PC-3 (cell line): ENCODE data around the gene NOP58.

Experiments
- EZH2 ChIP-seq: fragments of 300-600 bp; sonication (generic); IDR thresholded peaks from one replicate; pipeline ENCODE4 v1.6.1; 2017; ENCODE audit warnings: antibody characterized with exemption, mild to moderate bottlenecking, low read length; ENCODE audit not compliant: unreplicated experiment
- EZH2phosphoT487 ChIP-seq: fragments of 300-600 bp; sonication (generic); IDR thresholded peaks from 2 replicates; pipeline ENCODE4 v1.6.1; 2018; ENCODE audit warnings: mild to moderate bottlenecking, antibody characterized with exemption, low read length, borderline replicate concordance
- TF ChIP-seq, protein P1 (sequence below): fragments of 300-600 bp; sonication (generic); conservative IDR thresholded peaks from 2 replicates; pipeline ENCODE4 v1.5.1; 2017; ENCODE audit warnings: antibody characterized with exemption, low read depth, mild to moderate bottlenecking, low read length

DNA sequence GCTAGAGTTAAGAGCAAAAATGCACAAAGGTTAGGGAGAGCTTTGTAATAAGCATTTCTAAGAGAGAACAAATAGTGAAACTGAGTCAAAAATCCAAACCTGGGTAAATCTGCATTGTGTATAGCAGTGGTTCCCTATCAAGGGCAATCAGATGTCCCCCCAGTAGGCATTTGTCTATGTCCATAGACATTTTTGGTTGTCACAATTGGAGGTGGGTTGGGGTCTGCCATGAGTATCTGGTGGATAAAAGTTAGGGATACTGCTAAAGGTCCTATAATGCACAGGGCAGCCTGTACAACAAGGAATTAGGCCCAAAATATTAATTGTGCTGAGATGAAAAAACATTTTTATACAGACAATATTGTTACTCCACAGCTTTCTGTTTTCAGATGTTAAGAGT lies 21.0 kb downstream of the NOP58 start:
- TF ChIP-seq EZH2phosphoT487 (no peak), EZH2 (no peak)
- TF ChIP-seq, protein P1, sequence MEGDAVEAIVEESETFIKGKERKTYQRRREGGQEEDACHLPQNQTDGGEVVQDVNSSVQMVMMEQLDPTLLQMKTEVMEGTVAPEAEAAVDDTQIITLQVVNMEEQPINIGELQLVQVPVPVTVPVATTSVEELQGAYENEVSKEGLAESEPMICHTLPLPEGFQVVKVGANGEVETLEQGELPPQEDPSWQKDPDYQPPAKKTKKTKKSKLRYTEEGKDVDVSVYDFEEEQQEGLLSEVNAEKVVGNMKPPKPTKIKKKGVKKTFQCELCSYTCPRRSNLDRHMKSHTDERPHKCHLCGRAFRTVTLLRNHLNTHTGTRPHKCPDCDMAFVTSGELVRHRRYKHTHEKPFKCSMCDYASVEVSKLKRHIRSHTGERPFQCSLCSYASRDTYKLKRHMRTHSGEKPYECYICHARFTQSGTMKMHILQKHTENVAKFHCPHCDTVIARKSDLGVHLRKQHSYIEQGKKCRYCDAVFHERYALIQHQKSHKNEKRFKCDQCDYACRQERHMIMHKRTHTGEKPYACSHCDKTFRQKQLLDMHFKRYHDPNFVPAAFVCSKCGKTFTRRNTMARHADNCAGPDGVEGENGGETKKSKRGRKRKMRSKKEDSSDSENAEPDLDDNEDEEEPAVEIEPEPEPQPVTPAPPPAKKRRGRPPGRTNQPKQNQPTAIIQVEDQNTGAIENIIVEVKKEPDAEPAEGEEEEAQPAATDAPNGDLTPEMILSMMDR: no peak
